K562 (cell line): ENCODE data around the gene GATM. TPM values are rescaled to one million over a fixed set of nuclear protein-coding genes. Genes with fewer than 3 reads are reported as not detected.
A peak's percentile ranks its signal among the peaks of the same experiment; 100 is the strongest.

Experiments used
- CCNT2 ChIP-seq: IDR thresholded peaks from 2 replicates; pipeline ENCODE4 v1.6.1; 2011; ENCODE audit warnings: borderline replicate concordance, low read depth, mild to moderate bottlenecking, moderate library complexity, mixed read lengths, low read length; ENCODE audit not compliant: insufficient read length; ENCODE audit errors: extremely low read depth
- CREM ChIP-seq: IDR thresholded peaks from 2 replicates; pipeline ENCODE4 v1.6.1; 2014; ENCODE audit warnings: antibody characterized with exemption, low read depth
- CTBP1 ChIP-seq: fragments of 450-650 bp; IDR thresholded peaks from 2 replicates; pipeline ENCODE4 v1.6.1; 2016; ENCODE audit warnings: borderline replicate concordance
- EP400 ChIP-seq: fragments of 450-650 bp; IDR thresholded peaks from 2 replicates; pipeline ENCODE4 v1.6.1; 2017; ENCODE audit warnings: antibody characterized with exemption, mild to moderate bottlenecking, moderate library complexity
- FOXM1 ChIP-seq, 2 experiments: fragments of 450-650 bp in 1 of 2; sonication (generic) in 1 of 2; formaldehyde crosslinking in 1 of 2; IDR thresholded peaks; 2 replicates each; pipeline versions ENCODE4 v1.6.1 to v1.9.0; 2017 to 2022; ENCODE audit warnings: low read depth in 2 of 2, mild to moderate bottlenecking in 2 of 2, missing genetic modification reagents in 1 of 2, moderate library complexity in 1 of 2
- MNT ChIP-seq, 2 experiments: fragments of 450-650 bp; conservative IDR thresholded peaks; 2 replicates each; pipeline ENCODE4 v1.6.1; 2017; ENCODE audit warnings: mild to moderate bottlenecking in 2 of 2, moderate library complexity in 2 of 2
- MYC ChIP-seq, 2 experiments: fragments of 250-450 bp in 1 of 2; sonication (Bioruptor Pico) in 1 of 2; IDR thresholded peaks; 2 replicates each; pipeline versions ENCODE4 v1.5.1 to v1.6.1; 2012 to 2021; ENCODE audit warnings: low read depth in 2 of 2, borderline replicate concordance in 1 of 2, improper control_type of control experiment in 1 of 2, low read length in 1 of 2, mild to moderate bottlenecking in 1 of 2, moderate library complexity in 1 of 2
- NEUROD1 ChIP-seq: fragments of 150-350 bp; IDR thresholded peaks from 2 replicates; pipeline ENCODE4 v1.6.1; 2014; ENCODE audit warnings: borderline replicate concordance, low read length, low read depth; ENCODE audit not compliant: partially characterized antibody
- NONO ChIP-seq, 2 experiments: fragments of 200-400 bp in 1 of 2; fragments of 450-650 bp in 1 of 2; formaldehyde crosslinking in 1 of 2; IDR thresholded peaks; 2 replicates each; pipeline ENCODE4 v1.6.1; 2017; ENCODE audit warnings: low read depth in 2 of 2, mild to moderate bottlenecking in 2 of 2, moderate library complexity in 2 of 2, low read length in 1 of 2
- NR2C1 ChIP-seq, 2 experiments: fragments of 450-650 bp; IDR thresholded peaks; 2 replicates each; pipeline ENCODE4 v1.6.1; 2017; ENCODE audit warnings: mild to moderate bottlenecking in 2 of 2, antibody characterized with exemption in 1 of 2, inconsistent platforms in 1 of 2, missing compliant biosample characterization in 1 of 2, missing genetic modification characterization in 1 of 2
- PHTF2 ChIP-seq: fragments of 250-450 bp; sonication (Bioruptor Pico); IDR thresholded peaks from 2 replicates; pipeline ENCODE4 v1.5.0; 2021; ENCODE audit warnings: mild to moderate bottlenecking
- SRF ChIP-seq, 2 experiments: fragments of 250-450, 450-650 bp in 1 of 2; sonication (Bioruptor Pico) in 1 of 2; sonication (generic) in 1 of 2; formaldehyde crosslinking; IDR thresholded peaks; 2 replicates each; pipeline versions ENCODE4 v1.5.0 to v1.5.1; 2020 to 2022; ENCODE audit warnings: mild to moderate bottlenecking in 1 of 2, missing genetic modification reagents in 1 of 2
- ZNF12 ChIP-seq: sonication (generic); formaldehyde crosslinking; IDR thresholded peaks from 2 replicates; pipeline ENCODE4 v1.4.0; 2020; ENCODE audit warnings: mild to moderate bottlenecking, missing genetic modification reagents
- ZNF780A ChIP-seq: fragments of 250-450 bp; sonication (Bioruptor Pico); IDR thresholded peaks from 2 replicates; pipeline ENCODE4 v1.5.0; 2021; ENCODE audit warnings: mild to moderate bottlenecking
- polyA plus RNA-seq, 8 experiments: library from polyadenylated mRNA; depleted of rRNA in 4 of 8; stranded (reverse) in 5 of 8; unstranded in 3 of 8; fragments of >200 nt; fragmentation: Nextera tagmentation in 2 of 8; fragmentation: Illumina TruSeq in 1 of 8; extraction: Ambion mirVana in 2 of 8; extraction: Trizol in 1 of 8; gene quantifications; 2 replicates each; pipeline versions ENCODE4 v1.2.1 to v1.2.3, GENCODE V29; 2011 to 2014; ENCODE audit warnings: inconsistent platforms in 1 of 8, missing spikeins in 1 of 8
- total RNA-seq, 7 experiments: library from RNA; depleted of rRNA in 6 of 7; stranded (reverse); fragments of >200 nt in 6 of 7; fragmentation: Illumina TruSeq in 2 of 7; extraction: Trizol in 2 of 7; gene quantifications; 2 replicates each; pipeline versions ENCODE4 v1.2.1 to v1.2.3, GENCODE V29; 2011 to 2021; ENCODE audit warnings: low replicate concordance in 1 of 7
- TF ChIP-seq, protein P1 (sequence below): sonication (generic); formaldehyde crosslinking; IDR thresholded peaks from 2 replicates; pipeline ENCODE4 v1.8.0; 2023; ENCODE audit warnings: mild to moderate bottlenecking, missing genetic modification reagents
- TF ChIP-seq, protein P2 (sequence below), 3 experiments: fragments of 200-800 bp in 1 of 3; fragments of 250-450 bp in 1 of 3; fragments of 450-650 bp in 1 of 3; sonication (Bioruptor Pico) in 1 of 3; sonication (Bioruptor generic) in 1 of 3; formaldehyde crosslinking in 1 of 3; IDR thresholded peaks; 2 replicates each; pipeline versions ENCODE4 v1.6.1 to v1.8.0; 2016 to 2022; ENCODE audit warnings: mild to moderate bottlenecking in 2 of 3, missing genetic modification characterization in 2 of 3, missing compliant biosample characterization in 1 of 3, moderate library complexity in 1 of 3
- TF ChIP-seq, protein P3 (sequence below), 2 experiments: fragments of 450-650 bp in 1 of 2; sonication (generic) in 1 of 2; formaldehyde crosslinking in 1 of 2; IDR thresholded peaks in 1 of 2; conservative IDR thresholded peaks in 1 of 2; 2 replicates each; pipeline versions ENCODE4 v1.6.1 to v1.8.1; 2016 to 2023; ENCODE audit warnings: mild to moderate bottlenecking in 2 of 2, moderate library complexity in 2 of 2, inconsistent platforms in 1 of 2, missing genetic modification reagents in 1 of 2

Gene GATM
- total and polyA plus RNA-seq, 9 of the 15 experiments (the other 6 are each of a cell fraction or from before 2014, with no cell fraction given) = 0.11 to 1.1 (median 0.65) TPM

- peak; percentile 55; the same call in 1 of the 2 replicates for TF ChIP-seq CTBP1
- TF ChIP-seq, protein P1, sequence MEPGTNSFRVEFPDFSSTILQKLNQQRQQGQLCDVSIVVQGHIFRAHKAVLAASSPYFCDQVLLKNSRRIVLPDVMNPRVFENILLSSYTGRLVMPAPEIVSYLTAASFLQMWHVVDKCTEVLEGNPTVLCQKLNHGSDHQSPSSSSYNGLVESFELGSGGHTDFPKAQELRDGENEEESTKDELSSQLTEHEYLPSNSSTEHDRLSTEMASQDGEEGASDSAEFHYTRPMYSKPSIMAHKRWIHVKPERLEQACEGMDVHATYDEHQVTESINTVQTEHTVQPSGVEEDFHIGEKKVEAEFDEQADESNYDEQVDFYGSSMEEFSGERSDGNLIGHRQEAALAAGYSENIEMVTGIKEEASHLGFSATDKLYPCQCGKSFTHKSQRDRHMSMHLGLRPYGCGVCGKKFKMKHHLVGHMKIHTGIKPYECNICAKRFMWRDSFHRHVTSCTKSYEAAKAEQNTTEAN = no peak
- TF ChIP-seq EP400 = peak; percentile 47
- TF ChIP-seq ZNF780A = no peak
- TF ChIP-seq SRF (CRISPR knock-in tag; IDR thresholded peaks at IDR 0.05) = no peak
- TF ChIP-seq NONO (IDR thresholded peaks at IDR 0.05; ENCODE audit: low read depth in 2 of 2, low read length in 1 of 2) = 0 out of 4 replicates have a peak, but pooled peaks of 1 of the 2 experiments have one; percentile 59
- TF ChIP-seq ZNF12 (CRISPR knock-in tag) = no peak
- TF ChIP-seq MNT (conservative IDR thresholded peaks at IDR 0.05) = peak in 1 of 2 experiments; percentile 73; a peak in 2 of 4 replicates
- TF ChIP-seq, protein P2, sequence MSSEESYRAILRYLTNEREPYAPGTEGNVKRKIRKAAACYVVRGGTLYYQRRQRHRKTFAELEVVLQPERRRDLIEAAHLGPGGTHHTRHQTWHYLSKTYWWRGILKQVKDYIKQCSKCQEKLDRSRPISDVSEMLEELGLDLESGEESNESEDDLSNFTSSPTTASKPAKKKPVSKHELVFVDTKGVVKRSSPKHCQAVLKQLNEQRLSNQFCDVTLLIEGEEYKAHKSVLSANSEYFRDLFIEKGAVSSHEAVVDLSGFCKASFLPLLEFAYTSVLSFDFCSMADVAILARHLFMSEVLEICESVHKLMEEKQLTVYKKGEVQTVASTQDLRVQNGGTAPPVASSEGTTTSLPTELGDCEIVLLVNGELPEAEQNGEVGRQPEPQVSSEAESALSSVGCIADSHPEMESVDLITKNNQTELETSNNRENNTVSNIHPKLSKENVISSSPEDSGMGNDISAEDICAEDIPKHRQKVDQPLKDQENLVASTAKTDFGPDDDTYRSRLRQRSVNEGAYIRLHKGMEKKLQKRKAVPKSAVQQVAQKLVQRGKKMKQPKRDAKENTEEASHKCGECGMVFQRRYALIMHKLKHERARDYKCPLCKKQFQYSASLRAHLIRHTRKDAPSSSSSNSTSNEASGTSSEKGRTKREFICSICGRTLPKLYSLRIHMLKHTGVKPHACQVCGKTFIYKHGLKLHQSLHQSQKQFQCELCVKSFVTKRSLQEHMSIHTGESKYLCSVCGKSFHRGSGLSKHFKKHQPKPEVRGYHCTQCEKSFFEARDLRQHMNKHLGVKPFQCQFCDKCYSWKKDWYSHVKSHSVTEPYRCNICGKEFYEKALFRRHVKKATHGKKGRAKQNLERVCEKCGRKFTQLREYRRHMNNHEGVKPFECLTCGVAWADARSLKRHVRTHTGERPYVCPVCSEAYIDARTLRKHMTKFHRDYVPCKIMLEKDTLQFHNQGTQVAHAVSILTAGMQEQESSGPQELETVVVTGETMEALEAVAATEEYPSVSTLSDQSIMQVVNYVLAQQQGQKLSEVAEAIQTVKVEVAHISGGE (CRISPR knock-in tag; IDR thresholded peaks at IDR 0.05) = peak in 1 of 3 experiments; percentile 79; a peak in 2 of 6 replicates
- TF ChIP-seq CREM = peak; percentile 47; the same call in 1 of the 2 replicates
- no peak for TF ChIP-seq PHTF2 (CRISPR knock-in tag)
- TF ChIP-seq MYC (IDR thresholded peaks at IDR 0.05; ENCODE audit: low read depth, low read length) = no peak
- TF ChIP-seq MYC (CRISPR knock-in tag; IDR thresholded peaks at IDR 0.05; ENCODE audit: borderline replicate concordance, low read depth) = no peak
- no peak for TF ChIP-seq NR2C1 (IDR thresholded peaks at IDR 0.05)
- peak; percentile 53; the same call in 1 of the 2 replicates for TF ChIP-seq NR2C1 (tag; IDR thresholded peaks at IDR 0.05)
- peak; percentile 88 for TF ChIP-seq CCNT2
- TF ChIP-seq FOXM1 (IDR thresholded peaks at IDR 0.05; ENCODE audit: low read depth) = peak; percentile 92
- TF ChIP-seq FOXM1 (CRISPR knock-in tag; IDR thresholded peaks at IDR 0.05; ENCODE audit: low read depth) = no peak
- TF ChIP-seq NEUROD1 = peak; percentile 63
- TF ChIP-seq, protein P3, sequence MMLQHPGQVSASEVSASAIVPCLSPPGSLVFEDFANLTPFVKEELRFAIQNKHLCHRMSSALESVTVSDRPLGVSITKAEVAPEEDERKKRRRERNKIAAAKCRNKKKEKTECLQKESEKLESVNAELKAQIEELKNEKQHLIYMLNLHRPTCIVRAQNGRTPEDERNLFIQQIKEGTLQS (IDR thresholded peaks at IDR 0.05) = peak; percentile 93
- TF ChIP-seq, protein P3 (CRISPR knock-in tag; conservative IDR thresholded peaks at IDR 0.05) = no peak
These were observed 39.1 kb upstream of the GATM start (continued) for GRCh38 chr15:45417303-45417950.
